HepG2 (cell line): Measurements from ENCODE around the gene PLA2G4C. TPM values are rescaled to one million over a fixed set of nuclear protein-coding genes. Genes with fewer than 3 reads are reported as not detected.

ENCODE experiments used
- HMGXB4 ChIP-seq, 2 experiments: sonication (generic) in 1 of 2; formaldehyde crosslinking in 1 of 2; IDR thresholded peaks; 2 replicates each; pipeline versions ENCODE4 v1.4.0 to v1.6.1; 2018 to 2020; ENCODE audit warnings: missing genetic modification reagents in 2 of 2, borderline replicate concordance in 1 of 2, low read depth in 1 of 2, mild to moderate bottlenecking in 1 of 2, missing biosample characterization in 1 of 2
- HNRNPH1 ChIP-seq: fragments of 200-400 bp; formaldehyde crosslinking; optimal IDR thresholded peaks from 2 replicates; pipeline ENCODE3; 2017; ENCODE audit warnings: mild to moderate bottlenecking, low read depth, low read length
- MTA1 ChIP-seq: sonication (generic); formaldehyde crosslinking; IDR thresholded peaks from 2 replicates; pipeline ENCODE4 v1.4.0; 2020; ENCODE audit warnings: missing genetic modification reagents, mild to moderate bottlenecking, borderline replicate concordance
- SNAPC4 ChIP-seq: sonication (generic); formaldehyde crosslinking; IDR thresholded peaks from 2 replicates; pipeline ENCODE4 v1.4.0; 2020; ENCODE audit warnings: mild to moderate bottlenecking, missing genetic modification reagents
- TBX2 ChIP-seq: sonication (generic); formaldehyde crosslinking; IDR thresholded peaks from 2 replicates; pipeline ENCODE4 v1.5.0; 2020; ENCODE audit warnings: missing genetic modification reagents, mild to moderate bottlenecking, borderline replicate concordance
- TRIM24 ChIP-seq: sonication (generic); formaldehyde crosslinking; IDR thresholded peaks from 2 replicates; pipeline ENCODE4 v1.8.0; 2022; ENCODE audit warnings: mild to moderate bottlenecking, missing genetic modification reagents
- ZBTB2 ChIP-seq: sonication (generic); formaldehyde crosslinking; IDR thresholded peaks from 2 replicates; pipeline ENCODE4 v1.8.0; 2022; ENCODE audit warnings: low read depth, missing genetic modification reagents
- ZNF10 ChIP-seq: sonication (generic); formaldehyde crosslinking; IDR thresholded peaks from 2 replicates; pipeline ENCODE4 v1.4.0; 2020; ENCODE audit warnings: mild to moderate bottlenecking, low read depth, missing genetic modification reagents, borderline replicate concordance
- ZNF407 ChIP-seq: sonication (generic); formaldehyde crosslinking; IDR thresholded peaks from one replicate; pipeline ENCODE4 v1.5.1; 2020; ENCODE audit warnings: mild to moderate bottlenecking, missing genetic modification reagents; ENCODE audit errors: not compliant biosample characterization
- ZNF441 ChIP-seq: sonication (generic); formaldehyde crosslinking; IDR thresholded peaks from 2 replicates; pipeline ENCODE4 v1.7.0; 2021; ENCODE audit warnings: missing genetic modification reagents, borderline replicate concordance
- polyA plus RNA-seq, 8 experiments: library from polyadenylated mRNA; depleted of rRNA in 3 of 8; stranded (reverse) in 7 of 8; unstranded in 1 of 8; fragments of >200 nt; fragmentation: Illumina TruSeq in 4 of 8; extraction: Trizol in 4 of 8; gene quantifications; 2 replicates each; pipeline versions ENCODE4 v1.2.1 to v1.2.3, GENCODE V29; 2011 to 2016; ENCODE audit warnings: low read depth in 4 of 8, missing spikeins in 1 of 8, mixed read lengths in 1 of 8; ENCODE audit not compliant: insufficient read depth in 1 of 8
- total RNA-seq, 5 experiments: library from RNA; depleted of rRNA; stranded (reverse); fragments of >200 nt; fragmentation: Illumina TruSeq; extraction: Trizol; gene quantifications; 2 replicates each; pipeline ENCODE4 v1.2.3, GENCODE V29; 2016; ENCODE audit warnings: low read depth in 1 of 5

Gene PLA2G4C
- total and polyA plus RNA-seq, 2 of the 13 experiments (the other 11 are each of a cell fraction or from before 2014, with no cell fraction given): 1.6 to 1.7 TPM

GRCh38 chr19:48110350-48110966, at the start of gene PLA2G4C (continued):
- TF ChIP-seq SNAPC4 (no peak), TBX2 (peak; percentile 35; the same call in 1 of the 2 replicates), TRIM24 (no peak), ZBTB2 (CRISPR knock-in tag) (no peak), ZNF407 (no peak), HMGXB4 (CRISPR knock-in tag; IDR thresholded peaks at IDR 0.05; ENCODE audit: borderline replicate concordance in 1 of 2, low read depth in 1 of 2) (peak; percentile 36 to 39; a peak in 1 of 4 replicates), ZNF441 (CRISPR knock-in tag) (peak; percentile 75; the same call in 1 of the 2 replicates), ZNF10 (CRISPR knock-in tag) (no peak), HNRNPH1 (no peak), MTA1 (CRISPR knock-in tag) (no peak)
